WI38 (cell line): ENCODE results near the gene TSEN54.
"Not testable (repeated sequence)": the region's sequence is repeated elsewhere in the genome, so short reads cannot be mapped to it uniquely, and the experiment has no call there.

Experiments
- H3K4me3 ChIP-seq: 2 replicates; pipeline ENCODE4 v1.5.1; 2011; ENCODE audit warnings: low read depth, mild to moderate bottlenecking, control low read depth, low read length
- TF ChIP-seq, protein P1 (sequence below): IDR thresholded peaks from 2 replicates; pipeline ENCODE4 v1.5.1; 2012; ENCODE audit warnings: low read depth, mild to moderate bottlenecking, control low read depth, low read length

TSEN54 gene

DNA sequence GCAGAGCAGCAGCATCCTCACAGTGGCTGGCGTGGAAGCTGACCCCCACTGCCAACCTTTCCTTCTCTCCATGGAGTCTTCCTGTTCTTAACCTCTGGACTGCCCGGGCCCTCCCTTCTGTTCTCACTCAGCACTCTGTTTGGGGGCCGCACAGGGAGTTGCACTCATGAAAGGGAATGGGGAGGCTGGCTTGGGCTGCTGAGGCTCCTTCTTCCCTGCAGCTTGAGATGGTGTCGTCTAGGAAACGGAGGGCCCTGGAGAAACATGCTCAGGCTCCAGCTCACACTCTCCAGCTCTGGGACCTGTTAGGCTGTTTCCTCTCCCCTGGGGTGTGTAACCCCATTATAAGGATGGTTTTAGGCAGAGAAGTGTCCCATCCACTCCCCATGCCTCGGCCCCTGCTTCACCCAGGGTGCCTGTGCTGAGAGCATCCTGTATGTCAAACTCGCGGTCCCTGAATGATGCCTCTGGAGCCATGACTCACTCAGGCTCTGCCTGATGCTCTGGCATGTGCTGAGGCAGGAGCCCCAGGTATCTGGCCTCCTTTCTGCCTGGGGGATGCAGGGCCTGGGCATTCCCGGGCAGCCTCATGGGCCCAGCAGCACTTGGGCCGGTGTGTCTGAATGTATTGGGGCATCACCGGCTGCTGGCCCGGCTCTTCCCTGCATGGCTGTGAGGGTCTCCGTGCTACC lies 41.0 kb upstream of the TSEN54 start:
- TF ChIP-seq, protein P1, sequence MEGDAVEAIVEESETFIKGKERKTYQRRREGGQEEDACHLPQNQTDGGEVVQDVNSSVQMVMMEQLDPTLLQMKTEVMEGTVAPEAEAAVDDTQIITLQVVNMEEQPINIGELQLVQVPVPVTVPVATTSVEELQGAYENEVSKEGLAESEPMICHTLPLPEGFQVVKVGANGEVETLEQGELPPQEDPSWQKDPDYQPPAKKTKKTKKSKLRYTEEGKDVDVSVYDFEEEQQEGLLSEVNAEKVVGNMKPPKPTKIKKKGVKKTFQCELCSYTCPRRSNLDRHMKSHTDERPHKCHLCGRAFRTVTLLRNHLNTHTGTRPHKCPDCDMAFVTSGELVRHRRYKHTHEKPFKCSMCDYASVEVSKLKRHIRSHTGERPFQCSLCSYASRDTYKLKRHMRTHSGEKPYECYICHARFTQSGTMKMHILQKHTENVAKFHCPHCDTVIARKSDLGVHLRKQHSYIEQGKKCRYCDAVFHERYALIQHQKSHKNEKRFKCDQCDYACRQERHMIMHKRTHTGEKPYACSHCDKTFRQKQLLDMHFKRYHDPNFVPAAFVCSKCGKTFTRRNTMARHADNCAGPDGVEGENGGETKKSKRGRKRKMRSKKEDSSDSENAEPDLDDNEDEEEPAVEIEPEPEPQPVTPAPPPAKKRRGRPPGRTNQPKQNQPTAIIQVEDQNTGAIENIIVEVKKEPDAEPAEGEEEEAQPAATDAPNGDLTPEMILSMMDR, result no peak

DNA sequence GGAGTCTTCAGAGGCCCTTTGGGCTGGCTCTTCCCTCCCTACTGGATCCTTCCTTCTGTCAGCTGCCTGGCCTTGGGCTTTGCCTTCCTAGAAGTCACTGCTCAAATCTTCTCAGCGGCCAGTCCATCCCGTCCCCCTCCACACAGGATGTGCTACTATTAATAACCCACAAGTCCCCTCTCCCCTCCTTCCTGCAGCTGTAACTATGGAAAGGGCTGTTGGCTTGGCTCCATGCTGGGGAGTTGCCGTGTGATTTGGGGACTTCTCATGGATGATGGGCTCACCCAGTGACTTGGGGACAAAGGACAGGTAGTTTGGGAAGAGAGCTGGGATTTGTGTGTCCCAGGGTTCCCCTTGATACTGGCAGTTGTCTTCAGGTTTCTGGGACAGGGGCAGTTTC lies 40.5 kb upstream of the TSEN54 start:
- TF ChIP-seq, protein P1, result no peak
- H3K4me3 ChIP-seq, result no peak overlapping the region

More for the DNA sequence above, 41.0 kb upstream of the TSEN54 start:
- H3K4me3 ChIP-seq, result no peak overlapping the region

DNA sequence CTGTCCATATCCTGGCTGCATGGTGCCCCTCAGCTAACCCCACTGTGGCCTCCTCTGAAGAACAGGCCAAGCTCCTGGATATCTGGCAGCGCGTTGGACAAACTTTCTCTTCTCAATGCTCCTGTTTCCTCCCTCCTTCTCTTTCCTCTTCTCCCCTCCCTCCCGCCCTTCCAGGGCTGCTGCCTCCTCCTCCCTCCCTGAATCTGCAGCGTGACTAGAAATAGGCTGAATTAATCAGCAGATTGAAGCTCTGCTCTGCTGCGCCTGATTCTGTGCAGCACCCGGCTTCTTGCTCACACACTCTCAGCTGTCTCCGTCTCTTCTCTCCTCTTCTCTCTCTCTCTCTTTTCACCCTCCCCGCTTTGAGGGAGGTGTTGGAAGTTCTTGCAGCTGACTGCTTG lies 40.1 kb upstream of the TSEN54 start:
- TF ChIP-seq, protein P1, result no peak
- H3K4me3 ChIP-seq, result no peak overlapping the region

DNA sequence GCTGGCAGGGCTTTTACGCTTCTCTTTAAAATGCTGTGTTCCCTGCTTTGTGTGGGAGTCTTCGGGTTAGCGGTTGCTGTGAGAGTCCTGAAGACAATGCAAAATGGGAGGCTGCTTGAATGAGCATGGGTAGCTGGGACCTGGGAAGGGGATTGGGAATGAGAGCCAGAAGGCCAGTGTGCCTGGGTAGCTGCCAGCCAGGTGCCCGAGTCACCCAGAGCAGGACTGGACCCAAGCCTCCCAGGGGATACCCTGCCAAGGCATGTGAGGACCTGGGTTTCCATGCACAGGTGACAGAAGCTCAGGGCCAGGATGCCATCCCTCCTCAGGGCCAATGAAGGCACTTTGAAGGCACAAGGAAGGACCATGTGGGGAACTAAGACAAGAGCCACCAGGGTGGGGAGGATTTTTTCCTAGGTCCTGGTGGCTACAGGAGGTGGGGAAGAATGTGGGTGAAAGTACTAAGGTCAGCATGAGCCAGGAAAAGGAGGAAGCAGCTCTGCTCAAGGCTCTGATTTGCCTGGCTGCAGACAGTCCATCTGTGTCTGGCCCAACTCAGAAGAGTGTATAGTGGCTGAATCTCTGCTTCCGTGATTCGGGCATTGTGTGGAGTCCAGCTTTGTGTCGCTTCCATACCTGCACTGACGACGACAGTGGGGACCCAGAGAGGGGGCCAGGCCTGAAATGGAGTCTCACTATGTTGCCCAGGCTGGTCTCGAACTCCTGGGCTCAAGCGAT lies 39.4 kb upstream of the TSEN54 start:
- no peak overlapping the region for H3K4me3 ChIP-seq
- TF ChIP-seq, protein P1, result no peak

DNA sequence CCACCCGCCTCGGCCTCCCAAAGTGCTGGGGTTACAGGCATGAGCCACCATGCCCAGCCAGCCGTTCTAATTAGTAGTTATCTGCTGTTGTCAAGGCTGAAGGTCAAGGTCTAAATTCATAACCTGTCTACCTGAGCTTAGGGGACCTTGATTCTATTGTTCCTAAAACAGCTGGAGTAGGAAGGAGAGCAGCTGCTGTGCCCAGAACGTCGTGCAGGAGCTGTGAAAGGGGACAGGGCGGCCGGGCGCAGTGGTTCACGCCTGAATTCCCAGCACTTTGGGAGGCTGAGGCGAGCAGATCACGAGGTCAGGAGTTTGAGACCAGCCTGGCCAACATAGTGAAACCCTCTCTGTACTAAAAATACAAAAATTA lies 38.9 kb upstream of the TSEN54 start:
- not testable (repeated sequence) for H3K4me3 ChIP-seq

DNA sequence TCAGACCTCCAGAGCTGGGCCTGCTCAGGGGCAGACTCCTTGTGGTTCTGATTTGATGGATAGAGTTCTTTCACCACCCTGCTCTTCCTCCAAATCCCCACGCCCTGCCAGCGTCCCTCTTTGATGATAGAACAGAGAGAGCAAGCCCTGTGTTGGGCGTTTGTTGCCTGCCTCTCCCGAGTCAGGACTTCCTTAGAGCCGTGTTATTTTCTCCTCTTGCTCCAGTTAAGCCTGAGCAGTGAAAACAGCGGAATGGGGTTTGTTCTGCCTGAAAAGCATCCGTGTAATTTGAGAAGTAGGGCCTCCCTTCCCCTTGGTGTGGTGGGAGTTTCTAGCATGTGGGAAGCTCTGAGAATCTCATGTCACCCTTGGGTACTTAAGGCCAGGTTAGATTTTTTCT lies 37.8 kb upstream of the TSEN54 start:
- H3K4me3 ChIP-seq, result no peak overlapping the region
- TF ChIP-seq, protein P1, result no peak

DNA sequence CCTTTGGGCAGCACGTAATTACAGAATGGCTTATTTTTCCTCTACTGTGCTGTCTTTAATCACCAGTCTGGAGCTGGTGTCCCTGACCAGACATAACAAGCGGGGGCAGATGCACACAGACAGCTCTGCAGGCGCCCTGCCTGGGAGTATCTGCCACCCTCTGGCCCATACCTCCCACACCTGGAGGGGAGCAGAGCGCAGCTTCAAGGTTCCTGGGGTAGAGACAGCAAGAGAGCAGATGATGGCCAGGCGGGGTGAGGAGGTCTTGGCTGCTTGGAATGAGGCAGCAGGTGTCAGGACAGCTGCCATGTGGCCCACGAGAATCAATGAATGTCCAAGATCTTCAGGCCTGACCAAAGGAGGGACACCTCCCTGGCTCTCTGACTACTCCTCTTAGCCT lies 36.0 kb upstream of the TSEN54 start:
- TF ChIP-seq, protein P1, result no peak
- no peak overlapping the region for H3K4me3 ChIP-seq
